ENCODE data around the gene SUSD1. TPM values are rescaled to one million over a fixed set of nuclear protein-coding genes. Genes with fewer than 3 reads are reported as not detected.

Gene SUSD1
- total RNA-seq, 1 donor from 2014 or later: 16.6 TPM

- Histone ChIP-seq H3K27me3 (ENCODE audit: insufficient read depth, low read length) (no peaks in the 10 kb centered on the region), H3K4me2 (ENCODE audit: low read length) (no peak overlapping the region), H2AFZ (ENCODE audit: low read depth, low read length) (no peak overlapping the region), H3K9me3 (ENCODE audit: insufficient read depth, low read depth, low read length) (no peaks in the 10 kb centered on the region), H3K4me1 (ENCODE audit: insufficient read depth, low read length) (peaks cover 15% of the 10 kb centered on the region), H3K79me2 (ENCODE audit: insufficient read depth, low read length) (no peaks in the 10 kb centered on the region), H4K20me1 (ENCODE audit: insufficient read depth, low read length) (no peaks in the 10 kb centered on the region), H3K27ac (ENCODE audit: low read depth, low read length) (no peak overlapping the region), H3K9ac (ENCODE audit: low read length) (no peak overlapping the region), H3K36me3 (ENCODE audit: insufficient read depth, low read length) (no peaks in the 10 kb centered on the region), H3K4me3 (ENCODE audit: insufficient read depth, low read depth, low read length) (no peak overlapping the region)
- Mint-ChIP-seq H3K4me1 (ENCODE audit: low read depth, unreplicated experiment) (peaks cover 27% of the 10 kb centered on the region), H3K36me3 (ENCODE audit: low read depth, unreplicated experiment) (no peaks in the 10 kb centered on the region), H3K9me3 (ENCODE audit: unreplicated experiment) (no peaks in the 10 kb centered on the region), H3K27ac (ENCODE audit: unreplicated experiment) (no peak overlapping the region), H3K27me3 (ENCODE audit: low read depth, unreplicated experiment) (no peaks in the 10 kb centered on the region), H3K4me3 (ENCODE audit: unreplicated experiment) (no peak overlapping the region)
- TF ChIP-seq CTCF (IDR thresholded peaks at IDR 0.05; ENCODE audit: insufficient read depth, low read depth, low read length): no peak
- no peak for FAIRE-seq
- peak; percentile 54 for DNase-seq (ENCODE audit: low read depth)
These were observed 167.4 kb downstream of the SUSD1 start for GRCh38 chr9:112007575-112008240.

GRCh38 chr9:112006361-112007020 lies 168.6 kb downstream of the SUSD1 start:
- Histone ChIP-seq H3K27me3 (ENCODE audit: insufficient read depth, low read length) (no peaks in the 10 kb centered on the region), H3K4me3 (ENCODE audit: insufficient read depth, low read depth, low read length) (no peak overlapping the region), H3K27ac (ENCODE audit: low read depth, low read length) (no peak overlapping the region), H3K79me2 (ENCODE audit: insufficient read depth, low read length) (no peaks in the 10 kb centered on the region), H4K20me1 (ENCODE audit: insufficient read depth, low read length) (no peaks in the 10 kb centered on the region), H3K9ac (ENCODE audit: low read length) (no peak overlapping the region), H3K4me2 (ENCODE audit: low read length) (no peak overlapping the region), H3K36me3 (ENCODE audit: insufficient read depth, low read length) (no peaks in the 10 kb centered on the region), H2AFZ (ENCODE audit: low read depth, low read length) (peak overlapping the region; percentile 5), H3K9me3 (ENCODE audit: insufficient read depth, low read depth, low read length) (no peaks in the 10 kb centered on the region), H3K4me1 (ENCODE audit: insufficient read depth, low read length) (peaks cover 3% of the 10 kb centered on the region)
- FAIRE-seq (no peak), DNase-seq (ENCODE audit: low read depth) (no peak)
- no peaks in the 10 kb centered on the region for H3K27me3 Mint-ChIP-seq (ENCODE audit: low read depth, unreplicated experiment)
- peaks cover 16% of the 10 kb centered on the region for H3K4me1 Mint-ChIP-seq (ENCODE audit: low read depth, unreplicated experiment)
- H3K9me3 Mint-ChIP-seq (ENCODE audit: unreplicated experiment): no peaks in the 10 kb centered on the region
- no peak overlapping the region for H3K27ac Mint-ChIP-seq (ENCODE audit: unreplicated experiment)
- no peak overlapping the region for H3K4me3 Mint-ChIP-seq (ENCODE audit: unreplicated experiment)
- no peaks in the 10 kb centered on the region for H3K36me3 Mint-ChIP-seq (ENCODE audit: low read depth, unreplicated experiment)
- TF ChIP-seq EZH2 (IDR thresholded peaks at IDR 0.05; ENCODE audit: insufficient read depth, low read length): no peak
- TF ChIP-seq CTCF (IDR thresholded peaks at IDR 0.05; ENCODE audit: insufficient read depth, low read depth, low read length): no peak

GRCh38 chr9:112005939-112006338 lies 169.2 kb downstream of the SUSD1 start:
- Histone ChIP-seq H3K79me2 (ENCODE audit: insufficient read depth, low read length) (no peaks in the 10 kb centered on the region), H3K27ac (ENCODE audit: low read depth, low read length) (no peak overlapping the region), H3K9ac (ENCODE audit: low read length) (no peak overlapping the region), H4K20me1 (ENCODE audit: insufficient read depth, low read length) (no peaks in the 10 kb centered on the region), H3K4me2 (ENCODE audit: low read length) (no peak overlapping the region), H3K27me3 (ENCODE audit: insufficient read depth, low read length) (no peaks in the 10 kb centered on the region), H2AFZ (ENCODE audit: low read depth, low read length) (peak overlapping the region; percentile 5), H3K4me1 (ENCODE audit: insufficient read depth, low read length) (no peaks in the 10 kb centered on the region), H3K9me3 (ENCODE audit: insufficient read depth, low read depth, low read length) (no peaks in the 10 kb centered on the region), H3K36me3 (ENCODE audit: insufficient read depth, low read length) (no peaks in the 10 kb centered on the region), H3K4me3 (ENCODE audit: insufficient read depth, low read depth, low read length) (no peak overlapping the region)
- DNase-seq (ENCODE audit: low read depth) (no peak), FAIRE-seq (no peak)
- H3K36me3 Mint-ChIP-seq (ENCODE audit: low read depth, unreplicated experiment): no peaks in the 10 kb centered on the region
- H3K27me3 Mint-ChIP-seq (ENCODE audit: low read depth, unreplicated experiment): no peaks in the 10 kb centered on the region
- H3K4me1 Mint-ChIP-seq (ENCODE audit: low read depth, unreplicated experiment): peaks cover 16% of the 10 kb centered on the region
- no peak for TF ChIP-seq EZH2 (IDR thresholded peaks at IDR 0.05; ENCODE audit: insufficient read depth, low read length)
- no peak for TF ChIP-seq CTCF (IDR thresholded peaks at IDR 0.05; ENCODE audit: insufficient read depth, low read depth, low read length)
- H3K27ac Mint-ChIP-seq (ENCODE audit: unreplicated experiment): no peak overlapping the region
- no peaks in the 10 kb centered on the region for H3K9me3 Mint-ChIP-seq (ENCODE audit: unreplicated experiment)
- no peak overlapping the region for H3K4me3 Mint-ChIP-seq (ENCODE audit: unreplicated experiment)
